ENCODE measurements around the gene RNF144A. TPM values are rescaled to one million over a fixed set of nuclear protein-coding genes. Genes with fewer than 3 reads are reported as not detected.
A peak's percentile ranks its signal among the peaks of the same experiment; 100 is the strongest.

RNF144A gene
- total RNA-seq, 4 donors from 2014 or later: 27.3 to 47.3 (median 37.4) TPM

GRCh38 chr2:7024261-7024660 is 107.0 kb downstream of the RNF144A start:
- peaks cover 0 to 62% (median 10%) of the 10 kb centered on the region in 4 donors for H3K4me1 ChIP-seq
- DNase-seq (ENCODE audit: low spot score in 2 of 2): no peak
- 88 to 90% methylated on average over 18 of the region's 18 CpGs for WGBS, 2 donors

GRCh38 chr2:7025082-7025481 is 107.9 kb downstream of the RNF144A start:
- H3K4me1 ChIP-seq: peaks cover 0 to 57% (median 10%) of the 10 kb centered on the region in 4 donors
- H3K9me3 ChIP-seq: no peaks in the 10 kb centered on the region
- no peak overlapping the region for H3K4me3 ChIP-seq
- TF ChIP-seq POLR2A (IDR thresholded peaks at IDR 0.05): no peak
- no peak for TF ChIP-seq EP300 (IDR thresholded peaks at IDR 0.05)
- no peak for TF ChIP-seq CTCF (IDR thresholded peaks at IDR 0.05)
- peaks cover 0 to 60% (median 2%) of the 10 kb centered on the region in 3 donors for H3K36me3 ChIP-seq
- no peak for DNase-seq (ENCODE audit: low spot score in 2 of 2)
- no peak overlapping the region for H3K27ac ChIP-seq
- no peaks in the 10 kb centered on the region for H3K27me3 ChIP-seq
- 83 to 88% methylated on average over 9 of the region's 9 CpGs for WGBS, 2 donors

More at GRCh38 chr2:7024261-7024660, 107.0 kb downstream of the RNF144A start:
- Histone ChIP-seq H3K27me3 (no peaks in the 10 kb centered on the region), H3K4me3 (no peak overlapping the region), H3K27ac (no peak overlapping the region), H3K9me3 (no peaks in the 10 kb centered on the region), H3K36me3 (peaks cover 0 to 55% (median 2%) of the 10 kb centered on the region in 3 donors)
- TF ChIP-seq EP300 (IDR thresholded peaks at IDR 0.05) (no peak), CTCF (IDR thresholded peaks at IDR 0.05) (no peak), POLR2A (IDR thresholded peaks at IDR 0.05) (no peak)

- no peak for DNase-seq (ENCODE audit: low spot score in 2 of 2)
- peak overlapping the region in 1 of 4 donors; percentile 45 for H3K27ac ChIP-seq
- WGBS, 2 donors: 51 to 56% methylated on average over 8 of the region's 8 CpGs
- TF ChIP-seq POLR2A (IDR thresholded peaks at IDR 0.05): no peak
- TF ChIP-seq CTCF (IDR thresholded peaks at IDR 0.05): no peak
- no peak for TF ChIP-seq EP300 (IDR thresholded peaks at IDR 0.05)
- no peak overlapping the region for H3K4me3 ChIP-seq
- peaks cover 0 to 61% (median 2%) of the 10 kb centered on the region in 3 donors for H3K36me3 ChIP-seq
- H3K27me3 ChIP-seq: no peaks in the 10 kb centered on the region
- peaks cover 0 to 51% (median 10%) of the 10 kb centered on the region in 4 donors for H3K4me1 ChIP-seq
- H3K9me3 ChIP-seq: no peaks in the 10 kb centered on the region
Measured at GRCh38 chr2:7026742-7027141, 109.5 kb downstream of the RNF144A start.

- Histone ChIP-seq H3K4me1 (peaks cover 0 to 45% (median 10%) of the 10 kb centered on the region in 4 donors), H3K36me3 (peaks cover 0 to 67% (median 2%) of the 10 kb centered on the region in 3 donors), H3K4me3 (no peak overlapping the region), H3K27me3 (no peaks in the 10 kb centered on the region), H3K9me3 (no peaks in the 10 kb centered on the region), H3K27ac (peak overlapping the region in 1 of 4 donors; percentile 45)
- no peak for DNase-seq (ENCODE audit: low spot score in 2 of 2)
- TF ChIP-seq EP300 (IDR thresholded peaks at IDR 0.05) (no peak), CTCF (IDR thresholded peaks at IDR 0.05) (no peak), POLR2A (IDR thresholded peaks at IDR 0.05) (no peak)
- 46 to 73% methylated on average over 4 of the region's 4 CpGs for WGBS, 2 donors
Measured at GRCh38 chr2:7027411-7027810, 110.2 kb downstream of the RNF144A start.

GRCh38 chr2:7027956-7028655 is 110.9 kb downstream of the RNF144A start:
- Histone ChIP-seq H3K9me3 (no peaks in the 10 kb centered on the region), H3K36me3 (peaks cover 0 to 74% (median 2%) of the 10 kb centered on the region in 3 donors), H3K4me3 (no peak overlapping the region), H3K27me3 (no peaks in the 10 kb centered on the region), H3K27ac (no peak overlapping the region), H3K4me1 (peaks cover 0 to 40% (median 7%) of the 10 kb centered on the region in 4 donors)
- TF ChIP-seq POLR2A (IDR thresholded peaks at IDR 0.05) (no peak), CTCF (IDR thresholded peaks at IDR 0.05) (no peak), EP300 (IDR thresholded peaks at IDR 0.05) (no peak)
- 87 to 88% methylated on average over 15 of the region's 15 CpGs for whole genome bisulfite sequencing, 2 donors
- DNase-seq (ENCODE audit: low spot score in 2 of 2): no peak

Measured in tibial nerve (tissue), 4 donors.